IPS DF 19.7 (cell line): Measurements from ENCODE around the gene SERPINB12.

ENCODE experiments used
- DNase-seq: peaks from one replicate; pipeline ENCODE4 v3.0.0-alpha.2; 2013; ENCODE audit warnings: low read depth, low spot score

Gene SERPINB12

GRCh38 chr18:63596964-63597363, 54.8 kb downstream of the SERPINB12 start:
- no peak for DNase-seq

GRCh38 chr18:63603355-63603754, 61.2 kb downstream of the SERPINB12 start:
- no peak for DNase-seq

GRCh38 chr18:63603772-63604171, 61.6 kb downstream of the SERPINB12 start:
- no peak for DNase-seq

GRCh38 chr18:63604791-63605567, 62.8 kb downstream of the SERPINB12 start:
- no peak for DNase-seq

DNA sequence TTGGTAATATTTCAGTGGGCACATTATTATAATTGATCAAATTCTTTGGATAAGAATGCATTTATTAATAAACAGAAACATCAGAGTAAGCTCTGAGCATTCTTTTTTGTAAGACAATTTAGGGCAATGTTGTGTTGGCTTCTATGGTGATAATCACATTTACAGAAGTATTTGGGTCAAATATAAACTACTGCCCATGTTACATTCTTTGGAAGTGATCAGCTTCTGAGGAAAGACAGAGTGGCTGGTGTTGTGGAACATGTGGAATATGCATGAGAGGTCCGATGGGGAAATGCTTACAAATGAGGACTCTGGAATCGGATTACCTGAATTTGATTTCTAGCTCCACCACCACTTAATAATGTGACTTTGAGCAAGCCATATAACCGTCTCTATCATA, 64.4 kb downstream of the SERPINB12 start:
- DNase-seq: no peak

GRCh38 chr18:63613420-63613819, 71.3 kb downstream of the SERPINB12 start:
- DNase-seq: no peak

DNA sequence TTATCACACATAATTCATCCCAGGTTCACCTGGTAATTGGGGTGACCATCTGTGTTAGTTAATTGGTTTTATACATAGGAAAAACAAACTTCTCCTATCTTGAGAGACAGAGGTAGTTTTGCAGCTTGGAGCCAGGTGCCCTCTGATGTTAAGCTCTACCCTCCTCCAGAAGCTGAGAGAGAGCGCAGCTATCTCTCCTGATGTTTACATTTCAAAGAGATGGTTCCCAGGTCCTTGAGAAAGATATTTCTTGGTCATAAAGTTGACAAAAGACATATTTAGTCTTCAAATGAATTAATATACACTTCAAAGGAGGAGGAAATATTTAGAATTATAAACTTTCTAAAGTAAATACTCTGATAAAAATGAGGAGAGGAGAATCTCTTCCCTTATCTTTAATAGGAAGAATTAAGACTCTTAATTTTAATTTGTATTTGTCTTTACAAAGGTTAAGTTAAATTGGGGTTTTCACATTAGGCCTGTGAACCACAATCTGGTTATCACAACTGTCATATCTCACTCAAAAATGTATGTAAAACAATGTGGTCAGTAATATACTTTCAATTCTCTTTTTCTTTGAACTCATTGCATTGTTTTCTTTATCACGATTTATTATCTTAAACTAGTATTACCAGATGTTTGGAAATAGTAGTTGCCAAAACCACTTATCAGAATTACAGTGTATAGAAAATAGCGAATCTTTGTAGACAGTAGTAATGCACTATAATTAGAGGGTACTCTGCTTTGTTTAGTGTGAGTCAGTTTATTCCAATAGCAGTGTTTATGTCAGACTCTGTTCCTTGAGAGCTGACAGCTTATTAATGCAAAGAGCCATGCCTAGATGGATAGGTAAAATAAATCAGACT, 75.1 kb downstream of the SERPINB12 start:
- no peak for DNase-seq

DNA sequence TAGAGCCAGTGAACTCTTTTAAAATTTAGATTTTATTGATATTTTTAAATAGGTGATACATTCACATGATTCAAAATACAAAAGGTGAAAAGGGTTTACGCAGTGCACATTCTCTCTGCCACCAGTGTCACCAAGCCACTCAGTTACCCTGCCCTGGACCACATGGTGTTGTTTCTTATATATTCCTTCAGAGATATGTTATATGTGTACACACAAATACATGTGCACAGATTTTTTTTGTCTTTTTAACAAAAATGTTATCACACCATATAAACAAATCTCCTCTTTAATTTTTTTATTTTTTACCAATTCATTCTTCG, 75.7 kb downstream of the SERPINB12 start:
- DNase-seq: no peak
